ENCODE measurements around the gene STAG3.
A peak's percentile ranks its signal among the peaks of the same experiment; 100 is the strongest.
"Not testable (repeated sequence)": the region's sequence is repeated elsewhere in the genome, so short reads cannot be mapped to it uniquely, and the experiment has no call there.

Gene STAG3

GRCh38 chr7:100217934-100218333 lies 40.2 kb downstream of the STAG3 start:
- peak; percentile 61 for DNase-seq

DNA sequence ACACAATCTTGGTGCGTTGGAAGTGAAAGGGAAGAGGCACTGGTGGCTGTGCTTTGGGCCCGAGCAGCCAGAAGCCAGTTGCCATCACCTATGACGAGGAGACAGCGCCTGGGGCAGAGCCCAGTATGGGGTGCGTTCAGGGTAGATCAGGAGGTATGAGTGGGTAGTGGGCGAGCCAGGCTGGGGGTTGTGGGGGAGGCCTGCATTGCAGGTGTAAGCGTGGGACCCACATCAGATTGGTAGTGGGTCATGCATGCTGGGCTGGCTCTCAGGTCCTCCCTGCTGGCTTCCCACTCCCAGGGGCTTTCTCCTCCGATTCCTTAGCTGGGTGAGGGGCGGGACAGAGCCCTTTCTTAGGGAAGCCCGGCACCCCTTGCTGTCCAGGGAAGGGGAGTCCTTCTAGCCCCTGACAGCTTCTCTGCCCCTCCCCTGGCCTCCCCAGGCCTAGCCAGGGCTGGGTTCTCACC lies 41.6 kb downstream of the STAG3 start:
- no peak for DNase-seq

- DNase-seq, result not testable (repeated sequence)
Observed at GRCh38 chr7:100219801-100220585, 42.3 kb downstream of the STAG3 start, which contains the start of gene PVRIG. Gene PVRIG, plus strand, starts transcription at chr7:100219949. Its CDS starts 22 bp downstream, at chr7:100219971.

DNA sequence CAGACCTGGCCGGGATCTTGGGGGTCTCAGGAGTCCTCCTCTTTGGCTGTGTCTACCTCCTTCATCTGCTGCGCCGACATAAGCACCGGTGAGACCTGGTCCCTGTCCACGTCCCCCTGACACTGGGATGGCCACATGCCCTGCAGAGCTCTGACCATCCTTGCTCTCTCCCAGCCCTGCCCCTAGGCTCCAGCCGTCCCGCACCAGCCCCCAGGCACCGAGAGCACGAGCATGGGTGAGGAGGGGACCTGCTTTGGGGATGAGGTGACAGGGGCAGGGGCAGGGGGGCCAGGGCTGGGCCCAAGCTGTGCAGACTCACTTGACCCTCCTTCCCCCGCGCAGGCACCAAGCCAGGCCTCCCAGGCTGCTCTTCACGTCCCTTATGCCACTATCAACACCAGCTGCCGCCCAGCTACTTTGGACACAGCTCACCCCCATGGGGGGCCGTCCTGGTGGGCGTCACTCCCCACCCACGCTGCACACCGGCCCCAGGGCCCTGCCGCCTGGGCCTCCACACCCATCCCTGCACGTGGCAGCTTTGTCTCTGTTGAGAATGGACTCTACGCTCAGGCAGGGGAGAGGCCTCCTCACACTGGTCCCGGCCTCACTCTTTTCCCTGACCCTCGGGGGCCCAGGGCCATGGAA lies 43.0 kb downstream of the STAG3 start:
- DNase-seq, result no peak

DNA sequence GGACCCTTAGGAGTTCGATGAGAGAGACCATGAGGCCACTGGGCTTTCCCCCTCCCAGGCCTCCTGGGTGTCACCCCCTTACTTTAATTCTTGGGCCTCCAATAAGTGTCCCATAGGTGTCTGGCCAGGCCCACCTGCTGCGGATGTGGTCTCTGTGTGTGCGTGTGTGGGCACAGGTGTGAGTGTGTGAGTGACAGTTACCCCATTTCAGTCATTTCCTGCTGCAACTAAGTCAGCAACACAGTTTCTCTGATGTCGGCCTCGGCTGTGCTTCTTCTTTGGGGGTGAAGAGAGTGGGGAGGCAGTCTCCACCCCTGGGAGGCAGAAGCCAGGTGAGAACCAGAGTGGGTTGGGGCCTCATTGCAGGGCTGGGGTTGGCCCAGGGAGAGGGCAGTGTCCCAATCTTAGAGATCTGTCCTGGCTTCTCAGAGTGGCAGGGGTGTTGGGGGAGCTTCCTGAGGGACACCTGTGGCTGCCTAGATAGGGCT lies 43.6 kb downstream of the STAG3 start:
- no peak for DNase-seq

GRCh38 chr7:100221767-100222444 lies 44.2 kb downstream of the STAG3 start:
- DNase-seq, result no peak

DNA sequence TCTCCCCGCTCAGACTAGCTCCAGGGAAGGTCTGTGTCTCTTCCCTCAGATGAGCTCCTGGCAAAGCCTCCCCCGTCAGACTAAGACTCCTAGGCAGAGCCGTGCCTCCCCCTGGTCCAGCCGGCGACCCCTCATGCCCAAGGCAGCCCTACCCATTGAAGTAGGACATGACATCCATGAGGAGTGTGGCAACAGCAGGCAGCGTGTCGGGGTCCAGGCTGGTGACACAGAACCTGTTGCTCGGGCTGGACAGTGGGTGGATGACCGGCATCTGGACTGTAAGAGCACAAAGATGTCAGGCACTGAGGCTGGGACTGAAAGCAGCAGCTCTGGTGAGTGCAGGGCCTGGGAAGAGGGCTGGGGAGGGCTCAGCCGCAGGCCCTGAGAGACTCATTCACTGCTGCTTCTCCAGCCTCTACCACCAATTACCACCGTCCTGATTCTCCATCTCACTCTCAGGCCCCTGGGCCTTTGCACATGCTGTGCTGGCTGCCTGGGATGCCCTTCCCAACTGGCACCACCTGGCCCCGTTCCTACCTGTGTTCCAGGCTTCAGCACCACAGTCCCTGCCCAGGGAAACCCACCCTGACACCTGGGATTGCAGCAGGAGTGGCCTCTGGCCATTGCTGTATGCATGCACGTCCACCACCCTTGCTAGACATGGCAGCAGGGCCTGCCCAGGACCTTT lies 44.9 kb downstream of the STAG3 start:
- no peak for DNase-seq

GRCh38 chr7:100223376-100223927 lies 45.7 kb downstream of the STAG3 start:
- DNase-seq, result not testable (repeated sequence)

GRCh38 chr7:100224891-100225290 lies 47.2 kb downstream of the STAG3 start:
- DNase-seq, result not testable (repeated sequence)

- not testable (repeated sequence) for DNase-seq
Observed at GRCh38 chr7:100234660-100235317, 57.1 kb downstream of the STAG3 start.

DNA sequence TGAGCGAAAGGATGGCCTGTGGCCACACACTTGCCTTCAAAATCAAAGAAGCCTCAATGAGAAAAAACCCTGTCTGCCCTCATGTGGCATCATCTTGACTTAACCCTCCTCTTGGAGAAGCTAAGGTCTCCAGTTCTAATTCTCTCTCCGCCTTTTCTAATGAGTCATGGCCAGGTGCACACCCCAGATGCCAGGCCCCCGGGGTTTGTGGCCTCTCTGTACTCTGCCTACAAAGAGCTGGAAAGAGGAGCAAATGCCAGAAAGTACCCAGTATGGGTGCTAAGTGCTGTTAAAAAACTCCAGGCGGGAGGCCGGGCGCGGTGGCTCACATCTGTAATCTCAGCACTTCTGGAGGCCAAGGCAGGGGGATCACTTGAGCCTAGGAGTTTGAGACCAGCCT lies 62.3 kb downstream of the STAG3 start:
- DNase-seq, result not testable (repeated sequence)

GRCh38 chr7:100243385-100243784 lies 65.7 kb downstream of the STAG3 start:
- not testable (repeated sequence) for DNase-seq

- DNase-seq, result not testable (repeated sequence)
Observed at GRCh38 chr7:100244988-100245605, 67.4 kb downstream of the STAG3 start.

DNA sequence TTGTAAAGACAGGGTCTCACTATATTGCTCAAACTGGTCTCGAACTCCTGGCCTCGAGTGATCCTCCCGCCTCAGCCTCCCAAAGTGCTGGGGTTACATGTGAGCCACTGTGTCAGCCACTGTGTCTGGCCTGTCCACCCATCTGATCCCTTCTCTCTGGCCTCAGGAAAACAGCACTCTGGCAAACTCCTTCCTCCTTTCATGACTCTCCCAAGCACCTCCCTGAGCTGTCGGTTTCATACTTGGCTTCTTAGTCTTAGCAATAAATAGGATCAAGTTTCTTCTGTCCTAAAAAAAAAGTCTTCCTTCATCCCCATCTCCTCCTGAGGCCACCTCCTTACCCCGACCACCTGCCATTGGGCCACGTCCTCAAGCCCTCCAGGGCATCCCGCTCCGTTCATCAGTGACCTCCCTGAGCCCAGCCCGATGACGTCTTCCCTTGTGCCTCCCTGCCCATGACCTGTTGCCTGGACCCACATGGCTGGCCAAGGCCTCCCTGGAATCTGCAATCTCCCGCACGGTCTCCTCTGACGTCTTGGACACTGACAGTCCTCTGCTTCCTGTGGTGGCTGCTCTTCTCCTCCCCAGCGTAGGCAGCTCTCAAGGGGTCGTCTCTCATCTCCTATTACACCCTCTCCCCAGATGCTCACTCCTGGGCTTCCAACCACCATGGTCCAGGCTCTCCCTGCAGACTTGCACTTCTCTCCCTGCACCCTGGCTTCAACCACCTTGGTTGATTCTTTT lies 68.6 kb downstream of the STAG3 start:
- DNase-seq, result not testable (repeated sequence)

DNA sequence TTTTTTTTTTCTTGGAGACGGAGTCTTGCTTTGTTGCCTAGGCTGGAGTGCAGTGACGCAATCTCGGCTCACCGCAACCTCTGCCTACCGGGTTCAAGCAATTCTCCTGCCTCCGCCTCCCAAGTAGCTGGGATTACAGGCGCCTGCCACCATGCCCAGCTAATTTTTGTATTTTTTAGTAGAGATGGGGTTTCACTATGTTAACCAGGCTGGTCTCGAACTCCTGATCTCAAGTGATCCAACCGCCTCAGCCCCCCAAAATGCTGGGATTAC lies 69.1 kb downstream of the STAG3 start:
- DNase-seq, result not testable (repeated sequence)

DNA sequence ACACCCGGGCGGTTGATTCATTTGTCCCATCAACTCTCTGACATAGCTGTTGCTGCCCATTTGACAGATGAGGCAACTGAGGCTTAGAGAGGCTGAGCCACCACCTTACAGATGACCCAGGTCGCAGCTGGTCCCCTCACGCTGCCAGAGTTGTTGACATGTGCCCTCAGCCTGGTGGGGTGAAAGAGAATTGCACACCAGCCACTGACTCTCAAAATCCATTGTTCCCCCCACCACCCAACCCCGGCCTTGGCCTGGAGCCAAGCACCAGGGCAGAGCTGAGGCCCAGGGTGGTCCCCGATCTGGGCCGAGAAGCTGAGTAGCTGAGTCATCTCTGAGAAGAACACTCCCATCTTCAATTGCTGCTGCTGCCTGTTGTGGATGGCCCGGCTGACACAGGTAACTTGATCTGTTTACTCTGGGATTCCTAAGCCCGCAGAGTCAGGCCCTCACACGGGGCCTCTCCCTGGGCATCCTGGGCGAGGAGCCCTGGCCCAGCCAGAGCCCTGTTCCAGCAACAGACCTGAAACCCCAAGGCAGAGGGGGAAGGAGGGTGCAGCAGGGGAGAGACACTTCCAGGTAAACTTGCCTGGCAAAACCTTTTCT lies 69.5 kb downstream of the STAG3 start:
- DNase-seq, result peak; percentile 69

- no peak for DNase-seq
Observed at GRCh38 chr7:100248483-100248882, 70.8 kb downstream of the STAG3 start.

GRCh38 chr7:100257017-100257416 lies 79.3 kb downstream of the STAG3 start:
- no peak for DNase-seq

GRCh38 chr7:100259984-100260383 lies 82.3 kb downstream of the STAG3 start:
- not testable (repeated sequence) for DNase-seq

DNA sequence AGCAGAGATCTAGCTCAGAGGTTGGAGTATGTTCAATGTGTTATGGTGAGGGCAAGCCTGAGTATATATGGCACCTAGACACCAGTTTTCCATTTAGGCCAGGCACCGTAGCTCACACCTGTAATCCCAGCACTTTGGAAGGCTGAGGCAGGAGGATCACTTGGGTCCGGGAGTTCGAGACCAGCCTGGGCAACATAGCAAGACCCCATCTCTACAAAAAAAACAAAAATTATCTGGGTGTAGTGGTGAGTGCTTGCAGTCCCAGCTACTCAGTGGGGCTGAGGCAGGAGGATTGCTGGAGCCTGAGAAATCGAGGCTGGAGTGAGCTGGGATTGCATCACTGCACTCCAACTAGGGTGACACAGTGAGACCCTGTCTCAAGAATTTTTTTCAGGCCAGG lies 85.2 kb downstream of the STAG3 start:
- DNase-seq, result not testable (repeated sequence)
